ENCODE results near the gene PGLYRP1.

The PGLYRP1 gene

GRCh38 chr19:46060012-46060411 is 37.2 kb upstream of the PGLYRP1 start:
- TF ChIP-seq EZH2phosphoT487 (IDR thresholded peaks at IDR 0.05; ENCODE audit: low read depth) (no peak), CTCF (IDR thresholded peaks at IDR 0.05; ENCODE audit: low read depth, low read length) (no peak)
- Histone ChIP-seq H3K9me3 (ENCODE audit: insufficient read depth, low read length) (peaks cover 9% of the 10 kb centered on the region), H3K36me3 (replicated peaks; ENCODE audit: low read depth, low read length) (no peaks in the 10 kb centered on the region), H3K4me2 (ENCODE audit: low read length) (no peak overlapping the region), H3K4me3 (ENCODE audit: low read length) (no peak overlapping the region), H3K4me1 (ENCODE audit: low read length) (no peaks in the 10 kb centered on the region), H3K27me3 (ENCODE audit: low read depth, low read length) (peaks cover 45% of the 10 kb centered on the region), H3K79me2 (ENCODE audit: low read length) (no peaks in the 10 kb centered on the region), H2AFZ (ENCODE audit: low read depth, low read length) (no peak overlapping the region), H3K9ac (ENCODE audit: low read length) (no peak overlapping the region), H3K27ac (ENCODE audit: low read length) (no peak overlapping the region), H4K20me1 (ENCODE audit: insufficient read depth, low read length) (no peaks in the 10 kb centered on the region)

DNA sequence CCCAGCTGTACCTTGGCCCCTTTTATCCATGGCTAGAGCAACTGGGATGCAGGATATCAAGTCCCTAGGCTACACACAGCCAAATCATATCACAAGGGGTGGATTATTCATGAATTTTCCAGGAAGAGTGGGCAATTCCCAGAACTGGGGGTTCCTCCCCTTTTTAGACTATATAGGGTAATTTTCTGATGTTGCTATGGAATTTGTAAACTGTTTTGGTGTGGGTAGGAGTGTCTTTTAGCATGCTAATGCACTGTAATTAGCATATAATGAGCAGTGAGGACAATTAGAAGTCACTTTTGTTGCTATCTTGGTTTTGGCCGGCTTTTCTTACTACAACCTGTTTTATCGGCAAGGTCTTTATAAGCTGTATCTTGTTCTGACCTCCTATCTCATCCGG is 35.9 kb upstream of the PGLYRP1 start:
- Histone ChIP-seq H3K79me2 (ENCODE audit: low read length) (no peaks in the 10 kb centered on the region), H4K20me1 (ENCODE audit: insufficient read depth, low read length) (no peaks in the 10 kb centered on the region)

DNA sequence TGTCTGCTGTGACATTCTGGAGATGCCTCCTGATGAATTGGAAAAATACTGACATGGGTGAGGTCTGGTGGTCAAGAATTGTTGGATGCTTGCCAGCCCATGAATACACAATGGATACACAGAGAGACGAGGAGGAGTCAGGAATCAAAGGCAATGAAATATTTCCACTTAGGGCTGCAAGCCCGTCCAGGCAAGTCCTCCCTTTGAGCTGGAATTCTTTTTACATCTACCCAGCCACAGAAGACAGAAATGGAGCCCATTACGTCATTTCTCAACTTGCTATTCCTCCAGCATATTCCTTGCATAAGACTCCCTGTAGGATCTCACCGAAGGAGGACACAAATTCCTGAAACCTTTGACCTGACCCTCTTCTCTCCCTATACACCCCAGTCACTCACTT is 33.7 kb upstream of the PGLYRP1 start:
- no peaks in the 10 kb centered on the region for H3K79me2 ChIP-seq (ENCODE audit: low read length)
- no peak overlapping the region for H3K9ac ChIP-seq (ENCODE audit: low read length)
- H3K9me3 ChIP-seq (ENCODE audit: insufficient read depth, low read length): peaks cover 9% of the 10 kb centered on the region
- H3K27me3 ChIP-seq (ENCODE audit: low read depth, low read length): peaks cover 51% of the 10 kb centered on the region
- no peak overlapping the region for H2AFZ ChIP-seq (ENCODE audit: low read depth, low read length)
- no peak for TF ChIP-seq CTCF (IDR thresholded peaks at IDR 0.05; ENCODE audit: low read depth, low read length)
- TF ChIP-seq EZH2phosphoT487 (IDR thresholded peaks at IDR 0.05; ENCODE audit: low read depth): no peak
- H3K4me1 ChIP-seq (ENCODE audit: low read length): no peaks in the 10 kb centered on the region
- H3K4me3 ChIP-seq (ENCODE audit: low read length): no peak overlapping the region
- H3K36me3 ChIP-seq (replicated peaks; ENCODE audit: low read depth, low read length): no peaks in the 10 kb centered on the region
- H3K27ac ChIP-seq (ENCODE audit: low read length): no peak overlapping the region
- H3K4me2 ChIP-seq (ENCODE audit: low read length): no peak overlapping the region
- H4K20me1 ChIP-seq (ENCODE audit: insufficient read depth, low read length): no peaks in the 10 kb centered on the region

More for the DNA sequence above, 35.9 kb upstream of the PGLYRP1 start:
- Histone ChIP-seq H3K9me3 (ENCODE audit: insufficient read depth, low read length) (peaks cover 9% of the 10 kb centered on the region), H3K27ac (ENCODE audit: low read length) (no peak overlapping the region), H2AFZ (ENCODE audit: low read depth, low read length) (no peak overlapping the region), H3K4me3 (ENCODE audit: low read length) (no peak overlapping the region), H3K36me3 (replicated peaks; ENCODE audit: low read depth, low read length) (no peaks in the 10 kb centered on the region), H3K4me2 (ENCODE audit: low read length) (no peak overlapping the region), H3K27me3 (ENCODE audit: low read depth, low read length) (peaks cover 50% of the 10 kb centered on the region), H3K9ac (ENCODE audit: low read length) (no peak overlapping the region), H3K4me1 (ENCODE audit: low read length) (no peaks in the 10 kb centered on the region)
- TF ChIP-seq EZH2phosphoT487 (IDR thresholded peaks at IDR 0.05; ENCODE audit: low read depth): no peak
- no peak for TF ChIP-seq CTCF (IDR thresholded peaks at IDR 0.05; ENCODE audit: low read depth, low read length)

DNA sequence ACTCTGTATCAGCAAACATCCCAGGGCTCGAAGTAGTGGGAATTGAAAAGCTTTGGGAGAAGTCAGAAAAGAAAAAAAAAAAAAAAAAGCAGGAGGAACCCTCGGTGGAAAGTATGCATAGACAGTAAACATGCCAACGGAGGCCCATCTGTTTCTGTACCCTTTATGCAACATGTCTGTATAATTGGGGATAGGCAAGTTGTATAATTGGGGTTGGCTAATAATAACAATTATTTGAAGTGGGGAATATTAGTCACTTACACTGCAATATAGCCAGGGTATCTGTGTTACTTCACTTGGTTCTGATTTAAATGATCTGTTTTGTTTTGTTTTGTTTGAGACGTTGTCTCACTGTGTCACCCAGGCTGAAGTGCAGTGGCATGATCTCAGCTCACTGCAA is 30.0 kb upstream of the PGLYRP1 start:
- H3K4me3 ChIP-seq (ENCODE audit: low read length): no peak overlapping the region
- peaks cover 59% of the 10 kb centered on the region for H3K27me3 ChIP-seq (ENCODE audit: low read depth, low read length)
- H3K4me2 ChIP-seq (ENCODE audit: low read length): no peak overlapping the region
- no peak overlapping the region for H2AFZ ChIP-seq (ENCODE audit: low read depth, low read length)
- no peaks in the 10 kb centered on the region for H3K4me1 ChIP-seq (ENCODE audit: low read length)
- no peak for TF ChIP-seq EZH2phosphoT487 (IDR thresholded peaks at IDR 0.05; ENCODE audit: low read depth)
- TF ChIP-seq CTCF (IDR thresholded peaks at IDR 0.05; ENCODE audit: low read depth, low read length): no peak
- H3K27ac ChIP-seq (ENCODE audit: low read length): no peak overlapping the region
- H3K36me3 ChIP-seq (replicated peaks; ENCODE audit: low read depth, low read length): no peaks in the 10 kb centered on the region
- no peak overlapping the region for H3K9ac ChIP-seq (ENCODE audit: low read length)
- H4K20me1 ChIP-seq (ENCODE audit: insufficient read depth, low read length): no peaks in the 10 kb centered on the region
- no peaks in the 10 kb centered on the region for H3K9me3 ChIP-seq (ENCODE audit: insufficient read depth, low read length)
- H3K79me2 ChIP-seq (ENCODE audit: low read length): no peaks in the 10 kb centered on the region
